Parathyroid adenoma (tissue), 2 donors: ENCODE results near the gene ZNF492.

Experiments used
- H2AFZ ChIP-seq: fragments of 300-600 bp; sonication (generic); one replicate; pipeline ENCODE4 v1.7.0; 2017; ENCODE audit warnings: antibody characterized with exemption, mild to moderate bottlenecking
- H3K27ac ChIP-seq: fragments of 300-600 bp; sonication (generic); one replicate; pipeline ENCODE4 v1.7.0; 2017
- H3K27me3 ChIP-seq: fragments of 300-600 bp; sonication (generic); one replicate; pipeline ENCODE4 v1.7.0; 2017; ENCODE audit warnings: low read length; ENCODE audit not compliant: control insufficient read depth, insufficient read depth
- H3K36me3 ChIP-seq: fragments of 300-600 bp; sonication (generic); one replicate; pipeline ENCODE4 v1.7.0; 2017; ENCODE audit warnings: low read length; ENCODE audit not compliant: control insufficient read depth, insufficient read depth
- H3K4me1 ChIP-seq: fragments of 300-600 bp; sonication (generic); one replicate; pipeline ENCODE4 v1.7.0; 2017; ENCODE audit warnings: control low read depth
- H3K4me2 ChIP-seq: fragments of 300-600 bp; sonication (generic); one replicate; pipeline ENCODE4 v1.7.0; 2017; ENCODE audit warnings: low read length
- H3K4me3 ChIP-seq: fragments of 300-600 bp; sonication (generic); one replicate; pipeline ENCODE4 v1.7.0; 2017; ENCODE audit warnings: low read depth, low read length
- H3K79me2 ChIP-seq: fragments of 300-600 bp; sonication (generic); one replicate; pipeline ENCODE4 v1.7.0; 2017; ENCODE audit warnings: control low read depth
- H3K9ac ChIP-seq: fragments of 300-600 bp; sonication (generic); one replicate; pipeline ENCODE4 v1.7.0; 2017; ENCODE audit warnings: mild to moderate bottlenecking
- H3K9me3 ChIP-seq: fragments of 300-600 bp; sonication (generic); one replicate; pipeline ENCODE4 v1.7.0; 2017; ENCODE audit warnings: low read length; ENCODE audit not compliant: control insufficient read depth
- TF ChIP-seq, protein P1 (sequence below): fragments of 300-600 bp; sonication (generic); IDR thresholded peaks from one replicate; pipeline ENCODE4 v1.7.0; 2017; ENCODE audit warnings: antibody characterized with exemption, mild to moderate bottlenecking
- donor health status: primary hyperparathyroidism.

ZNF492 gene

DNA sequence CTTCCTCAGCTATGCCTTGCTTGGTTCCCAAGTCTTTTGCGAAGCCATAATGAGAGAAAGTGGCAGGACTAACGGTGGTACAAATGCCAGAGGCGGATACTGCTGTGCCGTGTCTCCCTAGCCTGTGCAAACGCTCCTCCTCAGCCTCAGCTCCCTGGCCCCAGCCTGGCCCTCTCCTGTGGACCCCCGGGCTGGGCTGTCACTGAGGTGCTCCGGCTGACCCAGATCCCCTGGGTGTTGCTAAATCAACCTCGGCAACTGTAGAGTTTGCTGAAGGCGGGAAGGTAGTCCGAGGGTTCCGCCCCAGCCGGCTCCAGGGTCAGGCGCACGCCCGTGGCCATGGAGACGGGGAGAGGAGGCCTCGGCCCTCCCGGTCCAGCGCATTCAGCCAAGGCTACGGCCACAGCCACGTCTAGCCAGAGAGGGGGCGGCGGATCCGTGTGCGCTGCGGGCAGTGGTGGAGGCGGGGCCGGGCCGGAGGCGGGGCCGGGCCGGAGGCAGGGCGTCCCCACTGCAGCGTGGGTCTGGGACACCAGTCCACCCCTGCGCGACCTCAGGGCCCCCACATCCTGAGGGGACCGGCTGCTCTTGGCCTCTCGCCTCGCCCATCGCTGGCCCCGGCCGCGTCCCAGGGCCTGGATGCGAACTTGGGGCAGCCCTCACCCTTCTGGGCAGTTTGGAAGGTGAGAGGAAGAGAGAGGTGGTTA, 16.4 kb upstream of the ZNF492 start:
- TF ChIP-seq, protein P1, sequence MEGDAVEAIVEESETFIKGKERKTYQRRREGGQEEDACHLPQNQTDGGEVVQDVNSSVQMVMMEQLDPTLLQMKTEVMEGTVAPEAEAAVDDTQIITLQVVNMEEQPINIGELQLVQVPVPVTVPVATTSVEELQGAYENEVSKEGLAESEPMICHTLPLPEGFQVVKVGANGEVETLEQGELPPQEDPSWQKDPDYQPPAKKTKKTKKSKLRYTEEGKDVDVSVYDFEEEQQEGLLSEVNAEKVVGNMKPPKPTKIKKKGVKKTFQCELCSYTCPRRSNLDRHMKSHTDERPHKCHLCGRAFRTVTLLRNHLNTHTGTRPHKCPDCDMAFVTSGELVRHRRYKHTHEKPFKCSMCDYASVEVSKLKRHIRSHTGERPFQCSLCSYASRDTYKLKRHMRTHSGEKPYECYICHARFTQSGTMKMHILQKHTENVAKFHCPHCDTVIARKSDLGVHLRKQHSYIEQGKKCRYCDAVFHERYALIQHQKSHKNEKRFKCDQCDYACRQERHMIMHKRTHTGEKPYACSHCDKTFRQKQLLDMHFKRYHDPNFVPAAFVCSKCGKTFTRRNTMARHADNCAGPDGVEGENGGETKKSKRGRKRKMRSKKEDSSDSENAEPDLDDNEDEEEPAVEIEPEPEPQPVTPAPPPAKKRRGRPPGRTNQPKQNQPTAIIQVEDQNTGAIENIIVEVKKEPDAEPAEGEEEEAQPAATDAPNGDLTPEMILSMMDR: no peak
- H2AFZ ChIP-seq: no peak overlapping the region
- H3K4me1 ChIP-seq: no peaks in the 10 kb centered on the region
- H3K36me3 ChIP-seq: no peaks in the 10 kb centered on the region
- H3K9ac ChIP-seq: no peak overlapping the region
- no peak overlapping the region for H3K27ac ChIP-seq
- H3K4me2 ChIP-seq: no peak overlapping the region
- H3K4me3 ChIP-seq: no peak overlapping the region
- H3K79me2 ChIP-seq: no peaks in the 10 kb centered on the region
- no peaks in the 10 kb centered on the region for H3K9me3 ChIP-seq
- H3K27me3 ChIP-seq: no peaks in the 10 kb centered on the region

DNA sequence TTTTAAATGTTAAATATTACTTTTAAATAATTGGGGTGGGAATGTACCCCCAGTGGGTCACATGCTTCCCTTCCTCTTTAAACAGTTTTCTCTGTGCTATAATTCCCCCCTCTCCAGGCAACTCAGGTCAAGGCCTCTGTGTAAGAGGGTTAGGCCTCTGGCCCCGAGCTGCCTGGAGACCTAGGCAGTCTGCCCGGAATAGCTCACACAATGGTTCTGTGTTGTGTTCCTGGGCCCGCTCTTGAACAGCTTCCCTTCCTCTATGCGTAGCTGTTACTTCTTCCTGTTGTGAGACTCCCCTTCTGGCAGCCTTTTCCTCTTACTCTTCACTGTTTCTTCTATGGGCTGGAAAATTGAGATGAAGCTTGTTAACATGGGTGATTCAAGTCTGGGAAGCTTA, 14.8 kb upstream of the ZNF492 start:
- H3K9me3 ChIP-seq: no peaks in the 10 kb centered on the region
- no peaks in the 10 kb centered on the region for H3K36me3 ChIP-seq
- TF ChIP-seq, protein P1: no peak
- no peak overlapping the region for H3K4me2 ChIP-seq
- no peaks in the 10 kb centered on the region for H3K79me2 ChIP-seq
- no peak overlapping the region for H3K27ac ChIP-seq
- no peak overlapping the region for H3K4me3 ChIP-seq
- no peaks in the 10 kb centered on the region for H3K27me3 ChIP-seq
- no peak overlapping the region for H3K9ac ChIP-seq
- no peak overlapping the region for H2AFZ ChIP-seq
- no peaks in the 10 kb centered on the region for H3K4me1 ChIP-seq

DNA sequence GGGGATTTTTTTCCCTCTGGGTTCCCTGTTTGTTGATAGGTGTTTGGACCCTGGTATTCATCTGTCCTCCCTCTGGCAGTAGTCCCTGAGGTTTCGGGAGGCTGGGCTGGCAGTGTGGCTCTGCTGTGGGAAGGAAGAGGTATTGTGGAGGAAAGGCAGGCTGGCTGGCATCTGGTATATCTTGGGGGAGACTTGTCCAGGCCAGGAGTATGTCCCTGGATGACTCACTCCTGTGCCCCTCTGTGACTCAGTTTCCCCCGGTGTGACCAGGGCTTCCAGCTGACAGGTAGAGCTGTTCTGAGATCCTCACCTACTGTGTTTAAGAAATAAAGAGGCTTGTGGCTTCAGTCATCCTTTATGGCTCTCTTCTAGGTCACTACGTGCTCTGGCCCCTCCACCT, 14.2 kb upstream of the ZNF492 start:
- no peaks in the 10 kb centered on the region for H3K27me3 ChIP-seq
- H3K79me2 ChIP-seq: no peaks in the 10 kb centered on the region
- H3K4me1 ChIP-seq: no peaks in the 10 kb centered on the region
- H3K9ac ChIP-seq: no peak overlapping the region
- H3K27ac ChIP-seq: no peak overlapping the region
- H3K4me2 ChIP-seq: no peak overlapping the region
- H3K36me3 ChIP-seq: no peaks in the 10 kb centered on the region
- H2AFZ ChIP-seq: no peak overlapping the region
- TF ChIP-seq, protein P1: no peak
- no peak overlapping the region for H3K4me3 ChIP-seq
- H3K9me3 ChIP-seq: no peaks in the 10 kb centered on the region

- TF ChIP-seq, protein P1: no peak
- H3K36me3 ChIP-seq: no peaks in the 10 kb centered on the region
- H3K4me3 ChIP-seq: no peak overlapping the region
- H3K4me2 ChIP-seq: no peak overlapping the region
- no peak overlapping the region for H3K9ac ChIP-seq
- no peak overlapping the region for H3K27ac ChIP-seq
- H3K79me2 ChIP-seq: no peaks in the 10 kb centered on the region
- no peaks in the 10 kb centered on the region for H3K4me1 ChIP-seq
- H3K27me3 ChIP-seq: no peaks in the 10 kb centered on the region
- no peaks in the 10 kb centered on the region for H3K9me3 ChIP-seq
- no peak overlapping the region for H2AFZ ChIP-seq
Observed at GRCh38 chr19:22620401-22620800, 13.7 kb upstream of the ZNF492 start.

- Histone ChIP-seq H3K27ac (no peak overlapping the region), H3K9ac (no peak overlapping the region), H2AFZ (no peak overlapping the region), H3K9me3 (no peaks in the 10 kb centered on the region), H3K4me1 (no peaks in the 10 kb centered on the region), H3K4me2 (no peak overlapping the region), H3K4me3 (no peak overlapping the region), H3K27me3 (no peaks in the 10 kb centered on the region), H3K36me3 (no peaks in the 10 kb centered on the region), H3K79me2 (no peaks in the 10 kb centered on the region)
- TF ChIP-seq, protein P1: no peak
Observed at GRCh38 chr19:22620912-22621311, 13.2 kb upstream of the ZNF492 start.
